Measurements from ENCODE around the gene COPG1.

COPG1 gene

DNA sequence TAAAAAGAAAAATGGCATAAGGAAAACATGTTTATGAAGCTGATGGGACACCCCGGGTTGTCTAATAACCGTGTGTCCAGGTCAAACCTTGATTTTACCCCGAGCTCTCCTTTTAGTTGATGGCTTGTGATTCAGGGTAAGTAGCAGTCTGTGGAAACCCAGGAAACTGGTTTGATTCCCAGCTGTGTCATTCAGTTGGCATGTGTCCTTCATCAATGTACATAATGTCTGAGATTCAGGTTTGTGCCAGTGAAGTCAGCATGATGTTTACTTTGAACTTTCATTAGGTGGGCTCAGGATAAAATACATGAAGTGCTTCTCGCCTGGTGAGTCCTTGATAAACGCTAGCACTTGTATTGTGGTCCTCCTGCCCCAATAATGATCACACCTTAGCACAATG, 4.3 kb upstream of the COPG1 start:
- DNase-seq (ENCODE audit: extremely low read depth, low read depth) = no peak

DNA sequence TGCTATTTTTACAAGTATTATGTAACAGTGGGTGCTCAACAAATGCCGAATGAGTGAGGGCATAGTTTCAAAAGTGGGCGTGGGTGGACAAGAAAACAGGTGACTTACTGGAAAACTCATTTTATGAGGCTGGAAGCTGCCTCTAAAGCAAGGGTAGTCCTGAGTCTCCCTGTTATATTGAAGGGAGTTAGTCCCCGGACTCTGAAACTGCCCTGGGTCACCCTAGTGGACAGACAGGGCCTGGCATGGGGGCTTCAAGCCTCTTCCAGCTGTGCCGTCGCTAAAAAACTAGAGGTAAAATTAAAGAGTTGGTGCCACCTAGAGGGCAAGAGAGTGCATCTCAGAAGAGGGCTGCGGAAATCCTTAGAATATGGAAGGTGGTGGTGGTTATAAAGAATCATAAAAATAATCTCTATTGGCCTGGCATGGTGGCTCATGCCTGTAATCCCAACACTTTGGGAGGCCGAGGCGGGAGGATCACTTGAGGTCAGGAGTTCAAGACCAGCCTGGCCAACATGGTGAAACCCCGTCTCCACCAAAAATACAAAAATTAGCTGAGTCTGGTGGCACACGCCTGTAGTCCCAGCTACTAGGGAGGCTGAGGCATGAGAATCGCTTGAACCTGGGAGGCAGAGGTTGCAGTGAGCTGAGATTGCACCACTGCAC, 3.6 kb upstream of the COPG1 start:
- DNase-seq (ENCODE audit: extremely low read depth, low read depth) = peak; percentile 80
- TF ChIP-seq, protein P1, sequence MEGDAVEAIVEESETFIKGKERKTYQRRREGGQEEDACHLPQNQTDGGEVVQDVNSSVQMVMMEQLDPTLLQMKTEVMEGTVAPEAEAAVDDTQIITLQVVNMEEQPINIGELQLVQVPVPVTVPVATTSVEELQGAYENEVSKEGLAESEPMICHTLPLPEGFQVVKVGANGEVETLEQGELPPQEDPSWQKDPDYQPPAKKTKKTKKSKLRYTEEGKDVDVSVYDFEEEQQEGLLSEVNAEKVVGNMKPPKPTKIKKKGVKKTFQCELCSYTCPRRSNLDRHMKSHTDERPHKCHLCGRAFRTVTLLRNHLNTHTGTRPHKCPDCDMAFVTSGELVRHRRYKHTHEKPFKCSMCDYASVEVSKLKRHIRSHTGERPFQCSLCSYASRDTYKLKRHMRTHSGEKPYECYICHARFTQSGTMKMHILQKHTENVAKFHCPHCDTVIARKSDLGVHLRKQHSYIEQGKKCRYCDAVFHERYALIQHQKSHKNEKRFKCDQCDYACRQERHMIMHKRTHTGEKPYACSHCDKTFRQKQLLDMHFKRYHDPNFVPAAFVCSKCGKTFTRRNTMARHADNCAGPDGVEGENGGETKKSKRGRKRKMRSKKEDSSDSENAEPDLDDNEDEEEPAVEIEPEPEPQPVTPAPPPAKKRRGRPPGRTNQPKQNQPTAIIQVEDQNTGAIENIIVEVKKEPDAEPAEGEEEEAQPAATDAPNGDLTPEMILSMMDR (IDR thresholded peaks at IDR 0.05; ENCODE audit: low read depth, low read length) = peak; percentile 97

More for the DNA sequence above, 4.3 kb upstream of the COPG1 start:
- TF ChIP-seq, protein P1 (IDR thresholded peaks at IDR 0.05; ENCODE audit: low read depth, low read length) = no peak

DNA sequence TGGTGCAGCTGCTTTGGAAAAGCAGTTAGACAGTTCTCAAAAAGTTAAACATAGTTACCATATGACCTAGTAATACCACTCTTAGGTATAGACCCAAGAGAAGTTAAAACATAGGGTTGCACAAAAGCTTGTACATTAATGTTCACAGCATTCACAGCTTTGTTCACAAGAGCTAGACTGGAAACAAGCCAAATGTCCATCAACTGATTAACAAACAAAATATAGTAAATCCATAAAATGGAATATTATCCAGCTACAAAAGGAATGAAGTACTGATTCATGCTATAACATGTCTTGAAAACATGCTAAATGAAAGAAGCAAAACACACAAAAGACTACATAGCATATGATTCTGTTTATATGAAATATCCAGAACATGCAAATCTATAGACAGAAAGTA, 2.8 kb upstream of the COPG1 start:
- TF ChIP-seq, protein P1 (IDR thresholded peaks at IDR 0.05; ENCODE audit: low read depth, low read length) = no peak
- DNase-seq (ENCODE audit: extremely low read depth, low read depth) = no peak

DNA sequence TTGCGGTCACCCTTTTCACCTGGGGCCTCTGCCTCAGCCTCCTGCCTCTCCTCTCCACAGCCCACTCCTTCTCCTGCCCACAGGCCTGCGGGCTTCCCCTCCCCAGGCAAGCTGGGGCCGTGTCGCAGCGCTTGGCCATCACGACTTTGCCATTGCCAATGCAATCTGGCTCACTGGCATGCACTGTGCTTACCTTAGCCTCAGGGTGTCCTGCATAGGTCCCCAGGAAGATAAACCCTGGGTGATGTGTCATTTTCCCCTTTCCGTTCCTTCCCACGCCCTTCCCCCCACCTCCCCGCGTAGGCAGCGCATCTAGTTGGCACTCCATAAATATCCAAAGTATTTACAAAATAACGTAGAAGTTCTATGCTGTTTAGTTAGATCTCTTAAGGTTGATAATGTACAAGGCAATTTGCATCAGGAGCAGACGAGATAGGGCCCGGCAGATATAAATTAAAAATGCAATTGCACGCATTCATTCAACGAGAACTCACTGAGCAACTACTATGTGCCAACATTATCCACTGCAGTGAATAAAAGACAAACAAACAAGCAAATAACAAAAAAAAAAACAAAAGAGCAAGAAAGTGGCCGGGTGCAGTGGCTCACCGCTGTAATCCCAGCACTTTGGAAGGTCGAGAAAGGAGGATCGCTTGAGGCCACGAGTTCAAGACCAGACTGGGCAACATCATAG, 973 bp upstream of the COPG1 start:
- DNase-seq (ENCODE audit: extremely low read depth, low read depth) = no peak
- TF ChIP-seq, protein P1 (IDR thresholded peaks at IDR 0.05; ENCODE audit: low read depth, low read length) = no peak

DNA sequence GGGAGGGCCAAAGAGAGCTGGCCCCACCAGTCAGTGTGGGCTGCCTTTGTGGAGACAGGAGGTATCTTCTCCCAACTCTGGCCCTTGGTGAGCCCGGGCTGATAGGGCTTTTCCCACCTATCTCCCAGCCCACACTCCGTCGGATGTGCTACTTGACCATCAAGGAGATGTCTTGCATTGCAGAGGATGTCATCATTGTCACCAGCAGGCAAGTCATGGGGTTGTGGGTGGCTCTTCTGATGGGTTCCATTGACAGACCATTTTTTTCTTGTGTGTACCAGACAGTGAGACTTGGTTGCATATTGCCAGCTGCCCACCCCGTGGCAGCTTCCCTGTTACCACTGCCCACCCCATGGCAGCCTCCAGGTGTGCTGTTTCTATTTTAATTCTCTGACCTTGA, 3.3 kb downstream of the COPG1 start:
- TF ChIP-seq, protein P1 (IDR thresholded peaks at IDR 0.05; ENCODE audit: low read depth, low read length) = no peak
- no peak for DNase-seq (ENCODE audit: extremely low read depth, low read depth)

DNA sequence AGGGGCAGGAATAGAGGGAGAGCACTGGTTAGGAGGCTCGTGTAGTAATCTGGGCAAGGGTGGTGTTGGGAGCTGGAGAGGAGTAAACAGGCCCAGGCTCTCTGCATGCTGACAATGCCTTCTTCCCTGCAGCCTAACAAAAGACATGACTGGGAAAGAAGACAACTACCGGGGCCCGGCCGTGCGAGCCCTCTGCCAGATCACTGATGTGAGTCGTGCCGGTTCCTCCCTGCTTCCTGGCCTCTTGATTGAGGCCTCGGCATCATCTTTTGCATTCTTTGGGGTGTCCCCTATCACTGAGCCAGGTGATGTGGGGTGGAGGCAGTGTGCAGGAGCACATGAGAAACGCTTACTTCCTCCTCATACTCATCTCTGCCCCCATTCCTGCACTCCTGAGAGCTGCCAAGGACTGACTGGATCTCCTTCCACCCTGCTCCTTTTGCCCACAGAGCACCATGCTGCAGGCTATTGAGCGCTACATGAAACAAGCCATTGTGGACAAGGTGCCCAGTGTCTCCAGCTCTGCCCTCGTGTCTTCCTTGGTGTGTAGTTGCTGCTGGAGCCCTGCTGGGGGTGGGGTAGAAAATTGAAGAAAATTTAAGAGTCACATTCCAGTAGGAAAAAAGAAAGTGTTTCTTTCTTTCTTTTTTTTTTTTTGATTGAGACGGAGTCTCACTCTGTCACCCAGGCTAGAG, 5.3 kb downstream of the COPG1 start:
- no peak for DNase-seq (ENCODE audit: extremely low read depth, low read depth)
- TF ChIP-seq, protein P1 (IDR thresholded peaks at IDR 0.05; ENCODE audit: low read depth, low read length) = no peak

DNA sequence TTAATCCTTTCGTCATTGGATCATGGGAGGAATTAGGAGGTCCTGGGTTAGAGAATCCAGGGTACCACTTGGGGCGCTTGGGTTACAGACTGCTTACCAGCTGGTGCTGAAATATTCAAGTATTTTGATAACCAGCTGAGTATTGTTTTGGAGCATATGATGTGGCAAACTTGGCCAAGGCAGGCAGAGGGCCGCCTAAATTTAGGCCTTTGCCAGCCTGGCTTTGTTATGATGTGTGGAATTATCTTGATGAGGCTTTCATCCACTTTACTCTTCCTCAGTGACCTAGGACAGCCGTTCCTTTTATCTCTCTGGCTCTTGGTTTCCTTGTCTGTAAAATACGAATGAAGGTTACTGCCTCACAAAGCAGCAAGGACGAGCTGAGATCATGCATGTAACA, 6.9 kb downstream of the COPG1 start:
- DNase-seq (ENCODE audit: extremely low read depth, low read depth) = no peak
- TF ChIP-seq, protein P1 (IDR thresholded peaks at IDR 0.05; ENCODE audit: low read depth, low read length) = no peak
